K562 (cell line): ENCODE data around the gene TAPBPL. TPM values are rescaled to one million over a fixed set of nuclear protein-coding genes. Genes with fewer than 3 reads are reported as not detected.

ENCODE experiments used
- ARID3A ChIP-seq: IDR thresholded peaks from 2 replicates; pipeline ENCODE4 v1.6.1; 2012; ENCODE audit warnings: low read depth, low read length, improper control_type of control experiment, borderline replicate concordance
- CBFA2T3 ChIP-seq: fragments of 450-650 bp; IDR thresholded peaks from 2 replicates; pipeline ENCODE4 v1.6.1; 2017
- E2F8 ChIP-seq: fragments of 450-650 bp; IDR thresholded peaks from 2 replicates; pipeline ENCODE4 v1.7.1; 2018; ENCODE audit warnings: mild to moderate bottlenecking, low read depth; ENCODE audit not compliant: partially characterized antibody
- EHMT2 ChIP-seq: fragments of 450-650 bp; IDR thresholded peaks from 2 replicates; pipeline ENCODE4 v1.6.1; 2018; ENCODE audit warnings: antibody characterized with exemption
- ELF1 ChIP-seq: fragments of 200-800 bp; sonication (Bioruptor generic); IDR thresholded peaks from 2 replicates; pipeline ENCODE4 v1.6.1; 2016; ENCODE audit warnings: missing genetic modification characterization, missing compliant biosample characterization
- ETS1 ChIP-seq: conservative IDR thresholded peaks from 2 replicates; pipeline ENCODE4 v1.6.1; 2011; ENCODE audit warnings: low read depth, mild to moderate bottlenecking, low read length; ENCODE audit not compliant: control insufficient read depth
- GTF3C2 ChIP-seq: IDR thresholded peaks from 3 replicates; pipeline ENCODE4 v1.6.1; 2011; ENCODE audit warnings: borderline replicate concordance, mild to moderate bottlenecking, moderate library complexity; ENCODE audit not compliant: insufficient read length; ENCODE audit errors: extremely low read depth
- KAT7 ChIP-seq: sonication (generic); formaldehyde crosslinking; IDR thresholded peaks from 2 replicates; pipeline ENCODE4 v1.8.0; 2022; ENCODE audit warnings: missing genetic modification reagents, mild to moderate bottlenecking, borderline replicate concordance
- SLC30A9 ChIP-seq: fragments of 250-450 bp; sonication (Bioruptor Pico); IDR thresholded peaks from 2 replicates; pipeline ENCODE4 v1.8.0; 2022; ENCODE audit warnings: mild to moderate bottlenecking, moderate library complexity
- TAF9B ChIP-seq: fragments of 450-650 bp; IDR thresholded peaks from 2 replicates; pipeline ENCODE4 v1.6.1; 2018; ENCODE audit warnings: mild to moderate bottlenecking; ENCODE audit not compliant: partially characterized antibody
- UBTF ChIP-seq, 2 experiments: IDR thresholded peaks; 2 replicates each; pipeline ENCODE4 v1.6.1; 2012; ENCODE audit warnings: improper control_type of control experiment in 2 of 2, low read depth in 2 of 2, low read length in 2 of 2, borderline replicate concordance in 1 of 2
- ZBTB34 ChIP-seq: fragments of 250-450 bp; sonication (Bioruptor Pico); IDR thresholded peaks from 2 replicates; pipeline ENCODE4 v1.8.0; 2021; ENCODE audit warnings: mild to moderate bottlenecking, moderate library complexity
- ZNF253 ChIP-seq: fragments of 250-450 bp; sonication (Bioruptor Pico); conservative IDR thresholded peaks from 2 replicates; pipeline ENCODE4 v1.6.1; 2021; ENCODE audit warnings: mild to moderate bottlenecking
- polyA plus RNA-seq, 8 experiments: library from polyadenylated mRNA; depleted of rRNA in 4 of 8; stranded (reverse) in 5 of 8; unstranded in 3 of 8; fragments of >200 nt; fragmentation: Nextera tagmentation in 2 of 8; fragmentation: Illumina TruSeq in 1 of 8; extraction: Ambion mirVana in 2 of 8; extraction: Trizol in 1 of 8; gene quantifications; 2 replicates each; pipeline versions ENCODE4 v1.2.1 to v1.2.3, GENCODE V29; 2011 to 2014; ENCODE audit warnings: inconsistent platforms in 1 of 8, missing spikeins in 1 of 8
- total RNA-seq, 7 experiments: library from RNA; depleted of rRNA in 6 of 7; stranded (reverse); fragments of >200 nt in 6 of 7; fragmentation: Illumina TruSeq in 2 of 7; extraction: Trizol in 2 of 7; gene quantifications; 2 replicates each; pipeline versions ENCODE4 v1.2.1 to v1.2.3, GENCODE V29; 2011 to 2021; ENCODE audit warnings: low replicate concordance in 1 of 7

Gene TAPBPL
- total and polyA plus RNA-seq, 9 of the 15 experiments (the other 6 are each of a cell fraction or from before 2014, with no cell fraction given), result 0.29 to 1.6 (median 0.45) TPM

GRCh38 chr12:6470375-6471163 lies 18.7 kb downstream of the TAPBPL start, which contains the start of gene VAMP1 (continued):
- no peak for TF ChIP-seq ARID3A
- TF ChIP-seq E2F8, result no peak
- no peak for TF ChIP-seq ELF1 (tag)
- TF ChIP-seq KAT7, result no peak
- no peak for TF ChIP-seq ZNF253 (CRISPR knock-in tag)
- 0 out of 2 replicates have a peak, but pooled peaks have one; percentile 40 for TF ChIP-seq ETS1
- no peak for TF ChIP-seq EHMT2
- TF ChIP-seq GTF3C2, result no peak
- no peak for TF ChIP-seq CBFA2T3
- TF ChIP-seq UBTF (IDR thresholded peaks at IDR 0.05; ENCODE audit: borderline replicate concordance in 1 of 2, low read depth in 2 of 2, low read length in 2 of 2), result 0 out of 4 replicates have a peak, but pooled peaks of 1 of the 2 experiments have one; percentile 31
- peak; percentile 61 for TF ChIP-seq TAF9B
- no peak for TF ChIP-seq SLC30A9
- TF ChIP-seq ZBTB34 (CRISPR knock-in tag), result no peak
